ENCODE data around the gene ZNF532.

- TF ChIP-seq CTCF (conservative IDR thresholded peaks at IDR 0.05; ENCODE audit: low read length) (no peak), EZH2phosphoT487 (IDR thresholded peaks at IDR 0.05; ENCODE audit: borderline replicate concordance) (no peak)
Measured at GRCh38 chr18:58847383-58848071, 17.1 kb upstream of the ZNF532 start.
